ENCODE results near the gene COX14.

COX14 gene

GRCh38 chr12:50085615-50086072, 26.4 kb upstream of the COX14 start:
- no peak for DNase-seq

- no peak for DNase-seq
Measured at GRCh38 chr12:50086148-50086547, 25.9 kb upstream of the COX14 start.

GRCh38 chr12:50087151-50087550, 24.9 kb upstream of the COX14 start:
- no peak for DNase-seq

- no peak for DNase-seq
Measured at GRCh38 chr12:50087995-50088394, 24.0 kb upstream of the COX14 start.

GRCh38 chr12:50088577-50089335, 23.3 kb upstream of the COX14 start:
- DNase-seq = peak; percentile 56

- DNase-seq = no peak
Measured at GRCh38 chr12:50089730-50090129, 22.3 kb upstream of the COX14 start.

- DNase-seq = no peak
Measured at GRCh38 chr12:50090391-50090790, 21.6 kb upstream of the COX14 start.

- DNase-seq = no peak
Measured at GRCh38 chr12:50097952-50098351, 14.1 kb upstream of the COX14 start.

- no peak for DNase-seq
Measured at GRCh38 chr12:50099302-50100008, 12.6 kb upstream of the COX14 start.

- DNase-seq = no peak
Measured at GRCh38 chr12:50100561-50100960, 11.5 kb upstream of the COX14 start.

GRCh38 chr12:50101663-50102062, 10.4 kb upstream of the COX14 start:
- no peak for DNase-seq

- no peak for DNase-seq
Measured at GRCh38 chr12:50102131-50102531, 9.9 kb upstream of the COX14 start.

- DNase-seq = no peak
Measured at GRCh38 chr12:50102646-50103309, 9.3 kb upstream of the COX14 start.

GRCh38 chr12:50103351-50103750, 8.7 kb upstream of the COX14 start:
- no peak for DNase-seq

- peak; percentile 34 for DNase-seq
Measured at GRCh38 chr12:50103767-50104321, 8.2 kb upstream of the COX14 start, which contains the start of gene GPD1. TSS of gene GPD1 (plus strand) at chr12:50104008. CDS start at chr12:50104051, 43 bp downstream.

GRCh38 chr12:50104417-50105366, 7.3 kb upstream of the COX14 start:
- DNase-seq = no peak

GRCh38 chr12:50105913-50106450, 6.1 kb upstream of the COX14 start:
- DNase-seq = no peak

- no peak for DNase-seq
Measured at GRCh38 chr12:50106907-50107306, 5.1 kb upstream of the COX14 start.

GRCh38 chr12:50107416-50108268, 4.4 kb upstream of the COX14 start:
- DNase-seq = no peak

- DNase-seq = no peak
Measured at GRCh38 chr12:50109319-50109718, 2.7 kb upstream of the COX14 start.

Measured in activated naive CD4-positive, alpha-beta T cell treated with Interleukin-2 at 50 U/mL for 16 hours (primary cell).